ENCODE data around the gene SLC4A1AP.

DNA sequence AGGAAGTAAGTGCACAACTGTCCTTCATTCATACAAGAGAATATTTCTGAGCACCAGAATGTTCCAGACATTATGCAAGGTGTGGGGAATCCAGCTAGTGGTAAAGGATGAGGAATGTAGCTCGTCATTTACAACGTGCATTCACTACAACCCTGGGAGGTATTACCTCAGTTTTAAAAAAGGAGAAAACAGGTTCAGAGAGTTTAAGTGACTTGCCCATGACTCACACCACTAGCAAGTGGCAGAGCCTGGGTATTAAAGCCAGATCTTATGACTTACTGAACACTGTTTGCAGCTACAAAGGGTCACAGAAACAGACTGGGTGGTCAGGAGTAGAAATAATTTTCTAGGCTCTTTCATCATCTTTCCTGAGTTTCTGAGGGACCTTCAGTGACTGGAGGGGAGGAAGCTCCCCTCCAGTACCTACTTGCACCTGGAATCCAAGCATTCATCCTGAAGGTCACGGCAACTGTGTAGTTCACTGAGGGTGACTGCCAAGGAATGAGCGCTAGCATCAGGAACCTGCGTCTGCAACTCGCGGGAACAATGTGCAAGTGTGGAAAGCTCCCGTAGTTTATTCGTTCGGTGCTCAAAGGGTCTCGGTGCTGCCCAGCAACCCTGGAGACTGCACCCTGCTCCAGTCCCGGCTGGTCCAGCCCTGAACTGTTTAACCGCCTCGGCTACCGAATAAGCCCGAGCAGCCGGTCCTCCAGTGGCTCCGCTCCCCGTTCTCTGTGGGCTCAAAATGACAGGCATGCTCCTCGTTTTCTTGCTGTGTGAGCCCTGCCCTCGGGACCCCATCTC is 35.5 kb upstream of the SLC4A1AP start:
- TF ChIP-seq, protein P1, sequence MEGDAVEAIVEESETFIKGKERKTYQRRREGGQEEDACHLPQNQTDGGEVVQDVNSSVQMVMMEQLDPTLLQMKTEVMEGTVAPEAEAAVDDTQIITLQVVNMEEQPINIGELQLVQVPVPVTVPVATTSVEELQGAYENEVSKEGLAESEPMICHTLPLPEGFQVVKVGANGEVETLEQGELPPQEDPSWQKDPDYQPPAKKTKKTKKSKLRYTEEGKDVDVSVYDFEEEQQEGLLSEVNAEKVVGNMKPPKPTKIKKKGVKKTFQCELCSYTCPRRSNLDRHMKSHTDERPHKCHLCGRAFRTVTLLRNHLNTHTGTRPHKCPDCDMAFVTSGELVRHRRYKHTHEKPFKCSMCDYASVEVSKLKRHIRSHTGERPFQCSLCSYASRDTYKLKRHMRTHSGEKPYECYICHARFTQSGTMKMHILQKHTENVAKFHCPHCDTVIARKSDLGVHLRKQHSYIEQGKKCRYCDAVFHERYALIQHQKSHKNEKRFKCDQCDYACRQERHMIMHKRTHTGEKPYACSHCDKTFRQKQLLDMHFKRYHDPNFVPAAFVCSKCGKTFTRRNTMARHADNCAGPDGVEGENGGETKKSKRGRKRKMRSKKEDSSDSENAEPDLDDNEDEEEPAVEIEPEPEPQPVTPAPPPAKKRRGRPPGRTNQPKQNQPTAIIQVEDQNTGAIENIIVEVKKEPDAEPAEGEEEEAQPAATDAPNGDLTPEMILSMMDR (IDR thresholded peaks at IDR 0.05; ENCODE audit: insufficient read depth, low read depth, low read length) = no peak
- TF ChIP-seq EZH2 (IDR thresholded peaks at IDR 0.05; ENCODE audit: insufficient read depth, low read length) = no peak

All from astrocyte (in vitro differentiated cells and primary cell).